Trophoblast cell (in vitro differentiated cells and primary cell): ENCODE data around the gene PLEKHH1.

ENCODE experiments used
- DNase-seq, 2 donors: peaks; one replicate each; pipeline ENCODE4 v3.0.0-alpha.2; 2016
- H2AFZ ChIP-seq: 2 replicates; pipeline ENCODE4 v1.6.1; 2013; ENCODE audit warnings: low read length, moderate library complexity, mild to moderate bottlenecking; ENCODE audit not compliant: insufficient read depth, poor library complexity
- H2AK5ac ChIP-seq: 2 replicates; pipeline ENCODE4 v1.6.1; 2013; ENCODE audit warnings: mild to moderate bottlenecking, low read length
- H2BK120ac ChIP-seq: 2 replicates; pipeline ENCODE4 v1.6.1; 2013; ENCODE audit warnings: low read length, mild to moderate bottlenecking, moderate library complexity; ENCODE audit not compliant: insufficient read depth, poor library complexity
- H2BK12ac ChIP-seq: 2 replicates; pipeline ENCODE4 v1.6.1; 2013; ENCODE audit warnings: mild to moderate bottlenecking, low read length, moderate library complexity
- H2BK5ac ChIP-seq: 2 replicates; pipeline ENCODE4 v1.6.1; 2013; ENCODE audit warnings: low read length, low read depth, moderate library complexity, mild to moderate bottlenecking; ENCODE audit not compliant: poor library complexity
- H3K14ac ChIP-seq: 2 replicates; pipeline ENCODE4 v1.6.1; 2013; ENCODE audit warnings: mild to moderate bottlenecking, low read length
- H3K18ac ChIP-seq: 2 replicates; pipeline ENCODE4 v1.6.1; 2013; ENCODE audit warnings: mild to moderate bottlenecking, low read length
- H3K23ac ChIP-seq: 2 replicates; pipeline ENCODE4 v1.6.1; 2013; ENCODE audit warnings: low read length
- H3K27ac ChIP-seq: 2 replicates; pipeline ENCODE4 v1.5.1; 2013; ENCODE audit warnings: low read depth, mild to moderate bottlenecking, inconsistent platforms, low read length, moderate library complexity
- H3K27me3 ChIP-seq: 2 replicates; pipeline ENCODE4 v1.6.1; 2013; ENCODE audit warnings: inconsistent platforms, mild to moderate bottlenecking, low read length, moderate library complexity; ENCODE audit not compliant: insufficient read depth
- H3K36me3 ChIP-seq, 2 experiments: 1 replicate in 1 of 2; 2 replicates in 1 of 2; pipeline ENCODE4 v1.6.1; 2013; ENCODE audit warnings: low read length in 2 of 2, mild to moderate bottlenecking in 2 of 2, moderate library complexity in 1 of 2; ENCODE audit not compliant: insufficient read depth in 2 of 2, control insufficient read depth in 1 of 2
- H3K4ac ChIP-seq: 2 replicates; pipeline ENCODE4 v1.6.1; 2013; ENCODE audit warnings: low read depth, mild to moderate bottlenecking, low read length, moderate library complexity
- H3K4me1 ChIP-seq, 2 experiments: 1 replicate in 1 of 2; 2 replicates in 1 of 2; pipeline ENCODE4 v1.6.1; 2013; ENCODE audit warnings: low read length in 2 of 2, mild to moderate bottlenecking in 2 of 2, moderate library complexity in 1 of 2; ENCODE audit not compliant: insufficient read depth in 2 of 2, control insufficient read depth in 1 of 2
- H3K4me2 ChIP-seq: 2 replicates; pipeline ENCODE4 v1.6.1; 2013; ENCODE audit warnings: inconsistent platforms, mild to moderate bottlenecking, low read length, moderate library complexity
- H3K4me3 ChIP-seq: 2 replicates; pipeline ENCODE4 v1.5.1; 2013; ENCODE audit warnings: mild to moderate bottlenecking, low read depth, low read length, inconsistent platforms
- H3K79me1 ChIP-seq: one replicate; pipeline ENCODE4 v1.6.1; 2013; ENCODE audit warnings: low read length
- H3K79me2 ChIP-seq: 2 replicates; pipeline ENCODE4 v1.6.1; 2013; ENCODE audit warnings: low read length, mild to moderate bottlenecking; ENCODE audit not compliant: control insufficient read depth, insufficient read depth, poor library complexity
- H3K9ac ChIP-seq: 2 replicates; pipeline ENCODE4 v1.6.1; 2013; ENCODE audit warnings: mild to moderate bottlenecking, low read length
- H3K9me3 ChIP-seq: 2 replicates; pipeline ENCODE4 v1.6.1; 2013; ENCODE audit warnings: low read depth, mild to moderate bottlenecking, control low read depth, inconsistent platforms, low read length; ENCODE audit not compliant: insufficient read depth
- H4K12ac ChIP-seq: 2 replicates; pipeline ENCODE4 v1.6.1; 2013; ENCODE audit warnings: low read depth, mild to moderate bottlenecking, low read length, moderate library complexity
- H4K8ac ChIP-seq: 2 replicates; pipeline ENCODE4 v1.6.1; 2013; ENCODE audit warnings: low read depth, mild to moderate bottlenecking, low read length, moderate library complexity
- H4K91ac ChIP-seq: one replicate; pipeline ENCODE4 v1.6.1; 2013; ENCODE audit warnings: low read depth, mild to moderate bottlenecking, low read length, moderate library complexity
- WGBS: extraction: QIAGEN DNeasy Blood & Tissue Kit; methylation state at CpG from one replicate; pipeline ENCODE4 v1.1.7; 2013; ENCODE audit warnings: missing lambda C conversion rate; ENCODE audit not compliant: insufficient read length, insufficient coverage; ENCODE audit errors: extremely low coverage; 5-methylcytosine and 5-hydroxymethylcytosine counted together

Gene PLEKHH1

GRCh38 chr14:67630938-67631337 is 97.8 kb downstream of the PLEKHH1 start:
- Histone ChIP-seq H3K4me2 (no peak overlapping the region), H2BK12ac (no peak overlapping the region), H2BK120ac (no peak overlapping the region), H3K18ac (no peak overlapping the region), H3K23ac (no peak overlapping the region), H3K4ac (no peak overlapping the region), H3K4me3 (no peak overlapping the region), H3K27ac (no peak overlapping the region), H4K8ac (no peak overlapping the region), H4K91ac (no peak overlapping the region), H2AFZ (no peak overlapping the region), H3K36me3 (no peaks in the 10 kb centered on the region), H2AK5ac (no peak overlapping the region), H3K9me3 (no peaks in the 10 kb centered on the region), H4K12ac (no peak overlapping the region), H3K79me1 (no peaks in the 10 kb centered on the region), H3K79me2 (no peaks in the 10 kb centered on the region), H3K4me1 (no peaks in the 10 kb centered on the region), H3K14ac (no peak overlapping the region), H2BK5ac (no peak overlapping the region), H3K9ac (no peak overlapping the region), H3K27me3 (no peaks in the 10 kb centered on the region)
- DNase-seq, result no peak
- no CpG with 5 or more reads among the region's 5 CpGs for WGBS

- H2BK5ac ChIP-seq, result no peak overlapping the region
- no peak overlapping the region for H3K4me3 ChIP-seq
- H2AFZ ChIP-seq, result no peak overlapping the region
- no peak overlapping the region for H3K4ac ChIP-seq
- no peaks in the 10 kb centered on the region for H3K79me2 ChIP-seq
- no peak overlapping the region for H4K8ac ChIP-seq
- no peak overlapping the region for H3K27ac ChIP-seq
- no peak overlapping the region for H3K18ac ChIP-seq
- no peaks in the 10 kb centered on the region for H3K36me3 ChIP-seq
- WGBS, result no CpG with 5 or more reads among the region's 5 CpGs
- H4K91ac ChIP-seq, result no peak overlapping the region
- no peaks in the 10 kb centered on the region for H3K79me1 ChIP-seq
- H3K9ac ChIP-seq, result no peak overlapping the region
- no peak overlapping the region for H2BK120ac ChIP-seq
- no peak overlapping the region for H3K4me2 ChIP-seq
- no peak for DNase-seq
- no peaks in the 10 kb centered on the region for H3K9me3 ChIP-seq
- H3K4me1 ChIP-seq, result no peaks in the 10 kb centered on the region
- H3K27me3 ChIP-seq, result no peaks in the 10 kb centered on the region
- no peak overlapping the region for H2BK12ac ChIP-seq
- H3K14ac ChIP-seq, result no peak overlapping the region
- no peak overlapping the region for H4K12ac ChIP-seq
- H3K23ac ChIP-seq, result no peak overlapping the region
- no peak overlapping the region for H2AK5ac ChIP-seq
Measured at GRCh38 chr14:67633451-67634147, 100.5 kb downstream of the PLEKHH1 start.

DNA sequence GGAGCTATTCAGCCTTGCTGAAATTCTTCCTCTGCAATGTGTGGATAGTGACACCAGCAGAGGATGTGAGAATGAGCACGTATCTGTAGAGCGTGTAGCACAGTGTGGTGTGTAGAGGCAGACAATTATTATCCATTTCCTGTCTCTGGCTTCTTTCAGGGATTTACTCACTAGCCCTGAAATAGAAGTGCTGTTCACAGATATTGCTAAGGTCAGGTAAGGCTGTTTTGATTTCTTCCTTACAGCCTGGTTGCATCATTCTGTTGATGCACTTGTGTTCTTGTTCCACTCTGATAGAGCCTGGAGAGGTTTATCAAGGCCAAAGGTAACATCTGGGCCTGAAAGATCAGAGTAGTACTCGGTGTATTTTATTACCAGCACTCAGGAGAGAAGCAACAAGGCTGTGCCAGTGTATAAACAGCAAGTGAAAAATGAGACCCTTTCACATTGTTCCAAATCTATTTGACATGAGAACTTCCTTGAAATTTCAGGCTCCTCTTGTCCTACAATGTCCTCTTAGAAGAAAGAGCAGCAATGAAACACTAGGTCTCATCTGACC is 103.3 kb downstream of the PLEKHH1 start:
- H2BK120ac ChIP-seq, result no peak overlapping the region
- H3K4me2 ChIP-seq, result no peak overlapping the region
- no peak overlapping the region for H4K12ac ChIP-seq
- H3K4ac ChIP-seq, result no peak overlapping the region
- no peak overlapping the region for H3K23ac ChIP-seq
- H3K9ac ChIP-seq, result no peak overlapping the region
- no peaks in the 10 kb centered on the region for H3K36me3 ChIP-seq
- no peak overlapping the region for H3K18ac ChIP-seq
- no peak overlapping the region for H4K91ac ChIP-seq
- no peak overlapping the region for H2AK5ac ChIP-seq
- H3K4me1 ChIP-seq, result no peaks in the 10 kb centered on the region
- H2BK5ac ChIP-seq, result no peak overlapping the region
- H2AFZ ChIP-seq, result no peak overlapping the region
- H3K27me3 ChIP-seq, result no peaks in the 10 kb centered on the region
- H4K8ac ChIP-seq, result no peak overlapping the region
- H3K79me1 ChIP-seq, result no peaks in the 10 kb centered on the region
- no peak overlapping the region for H3K14ac ChIP-seq
- no peak overlapping the region for H3K27ac ChIP-seq
- no peak for DNase-seq
- no peaks in the 10 kb centered on the region for H3K9me3 ChIP-seq
- no peak overlapping the region for H3K4me3 ChIP-seq
- no peak overlapping the region for H2BK12ac ChIP-seq
- WGBS, result no CpG with 5 or more reads among the region's 3 CpGs
- H3K79me2 ChIP-seq, result no peaks in the 10 kb centered on the region

DNA sequence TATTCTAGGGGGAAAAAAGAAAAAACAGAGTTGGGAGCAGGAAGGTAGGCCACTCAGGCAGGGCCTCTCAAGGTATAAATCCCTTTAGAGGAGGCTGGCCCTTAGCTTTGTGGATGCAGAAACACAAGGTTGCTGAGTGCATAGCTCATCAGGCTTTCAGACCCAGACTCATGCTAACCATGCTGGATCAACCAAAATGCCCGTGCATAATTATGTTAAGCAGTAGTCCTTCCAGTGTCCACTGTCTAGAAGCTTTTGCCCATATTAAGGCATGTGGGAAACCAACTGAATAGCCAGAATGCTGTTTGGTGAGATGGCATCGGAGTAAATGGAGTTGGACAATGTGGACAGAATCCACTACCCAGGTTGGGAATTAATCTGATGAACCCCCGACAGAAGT is 105.6 kb downstream of the PLEKHH1 start:
- H4K12ac ChIP-seq, result no peak overlapping the region
- no peaks in the 10 kb centered on the region for H3K27me3 ChIP-seq
- DNase-seq, result no peak
- H3K9me3 ChIP-seq, result no peaks in the 10 kb centered on the region
- no peak overlapping the region for H4K91ac ChIP-seq
- H3K27ac ChIP-seq, result no peak overlapping the region
- H3K14ac ChIP-seq, result no peak overlapping the region
- H3K79me1 ChIP-seq, result no peaks in the 10 kb centered on the region
- no peaks in the 10 kb centered on the region for H3K79me2 ChIP-seq
- no peak overlapping the region for H3K9ac ChIP-seq
- H2BK120ac ChIP-seq, result no peak overlapping the region
- H2AFZ ChIP-seq, result no peak overlapping the region
- no peak overlapping the region for H3K4me2 ChIP-seq
- H3K23ac ChIP-seq, result no peak overlapping the region
- H3K4me1 ChIP-seq, result no peaks in the 10 kb centered on the region
- H3K18ac ChIP-seq, result no peak overlapping the region
- no peak overlapping the region for H2BK5ac ChIP-seq
- no peak overlapping the region for H3K4me3 ChIP-seq
- no peak overlapping the region for H2AK5ac ChIP-seq
- no peak overlapping the region for H2BK12ac ChIP-seq
- H4K8ac ChIP-seq, result no peak overlapping the region
- WGBS, result no CpG with 5 or more reads among the region's 3 CpGs
- H3K4ac ChIP-seq, result no peak overlapping the region
- peaks cover 0 to 1% of the 10 kb centered on the region in 2 experiments for H3K36me3 ChIP-seq
